Activated CD4-positive, alpha-beta memory T cell treated with anti-CD3 and anti-CD28 coated beads, Interleukin-2, amount 10 ng/mL, durations not matched to agents 7 days and 5 days (primary cell): ENCODE data around the gene DNASE1L3. TPM values are rescaled to one million over a fixed set of nuclear protein-coding genes. Genes with fewer than 3 reads are reported as not detected.
"Not testable (repeated sequence)": the region's sequence is repeated elsewhere in the genome, so short reads cannot be mapped to it uniquely, and the experiment has no call there.

Experiments
- CTCF ChIA-PET: fragments of 350-600 bp; sonication (Branson Sonifier 250); formaldehyde crosslinking; loops from one replicate; lab custom pipeline; 2021; ENCODE audit warnings: antibody characterized with exemption, inconsistent platforms; lab: Charles Lee
- POLR2A ChIA-PET: fragments of 350-600 bp; sonication (Branson Sonifier 250); formaldehyde crosslinking; loops from one replicate; lab custom pipeline; 2021; ENCODE audit warnings: antibody characterized with exemption; lab: Charles Lee
- DNase-seq: peaks from one replicate; pipeline ENCODE4 v3.0.0-alpha.2; 2020
- H3K27ac Mint-ChIP-seq: one replicate; pipeline ENCODE4 v1.8.0; 2021; ENCODE audit warnings: mild to moderate bottlenecking, mixed read lengths
- H3K27me3 Mint-ChIP-seq: one replicate; pipeline ENCODE4 v1.8.0; 2021; ENCODE audit warnings: mixed read lengths
- H3K36me3 Mint-ChIP-seq: one replicate; pipeline ENCODE4 v1.8.0; 2021; ENCODE audit warnings: low read depth, mixed read lengths
- H3K4me1 Mint-ChIP-seq: one replicate; pipeline ENCODE4 v1.8.0; 2021; ENCODE audit warnings: mixed read lengths
- H3K4me3 Mint-ChIP-seq: one replicate; pipeline ENCODE4 v1.8.0; 2021; ENCODE audit warnings: mild to moderate bottlenecking, mixed read lengths
- H3K9me3 Mint-ChIP-seq: one replicate; pipeline ENCODE4 v1.8.0; 2021; ENCODE audit warnings: mixed read lengths
- total RNA-seq, 2 experiments: library from RNA; stranded (reverse); gene quantifications; one replicate each; pipeline ENCODE4 v1.2.3, GENCODE V29; 2021

The DNASE1L3 gene
- total RNA-seq, 2 experiments from 2014 or later: not detected

GRCh38 chr3:58242860-58243259 is 32.1 kb upstream of the DNASE1L3 start:
- H3K9me3 Mint-ChIP-seq, H3K27ac Mint-ChIP-seq, H3K27me3 Mint-ChIP-seq, H3K36me3 Mint-ChIP-seq, POLR2A ChIA-PET, DNase-seq, H3K4me1 Mint-ChIP-seq, H3K4me3 Mint-ChIP-seq: not testable (repeated sequence)
- CTCF ChIA-PET: interaction anchor here (1.7 kb wide), 1 partner anchor 26 kb away, joined by 7 read pairs; no protein-coding TSS in a partner anchor

DNA sequence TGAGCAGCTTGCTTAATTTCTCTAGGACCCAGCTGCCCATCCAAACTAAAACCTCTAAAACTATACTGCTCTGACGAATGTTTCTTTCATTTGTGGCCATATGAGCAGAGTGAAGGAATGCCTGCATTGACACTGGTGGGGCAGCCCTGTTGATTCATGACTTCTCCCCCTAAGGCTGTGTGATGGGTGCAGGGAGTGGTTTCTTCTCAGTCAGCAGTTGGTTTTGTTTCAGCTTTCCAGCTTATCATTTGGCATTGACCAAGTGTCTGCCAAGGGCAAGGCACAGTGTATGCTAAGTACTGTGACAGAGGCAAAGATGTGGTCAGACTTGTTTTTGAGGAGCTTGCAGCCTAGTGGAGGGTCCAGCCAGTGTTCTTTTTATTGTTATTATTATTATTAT is 31.6 kb upstream of the DNASE1L3 start:
- POLR2A ChIA-PET: no interaction called here
- H3K4me3 Mint-ChIP-seq: no peak overlapping the region
- H3K9me3 Mint-ChIP-seq: no peaks in the 10 kb centered on the region
- CTCF ChIA-PET: interaction anchor here (0.8 to 1.7 kb wide), 2 partner anchors 26 to 64 kb away, joined by 3 to 7 read pairs; partner anchors contain the start of gene HTD2
- DNase-seq: no peak
- no peak overlapping the region for H3K27ac Mint-ChIP-seq
- peaks cover 4% of the 10 kb centered on the region for H3K27me3 Mint-ChIP-seq
- H3K36me3 Mint-ChIP-seq: no peaks in the 10 kb centered on the region
- peaks cover 6% of the 10 kb centered on the region for H3K4me1 Mint-ChIP-seq

GRCh38 chr3:58241306-58242044 is 30.7 kb upstream of the DNASE1L3 start:
- Mint-ChIP-seq H3K4me3 (no peak overlapping the region), H3K36me3 (no peaks in the 10 kb centered on the region), H3K9me3 (no peaks in the 10 kb centered on the region), H3K27ac (no peak overlapping the region), H3K27me3 (peaks cover 4% of the 10 kb centered on the region), H3K4me1 (peaks cover 9% of the 10 kb centered on the region)
- DNase-seq: no peak
- CTCF ChIA-PET: interaction anchor here (0.8 to 1.7 kb wide), 2 partner anchors 25 to 65 kb away, joined by 3 to 7 read pairs; partner anchors contain the start of gene HTD2
- POLR2A ChIA-PET: no interaction called here

DNA sequence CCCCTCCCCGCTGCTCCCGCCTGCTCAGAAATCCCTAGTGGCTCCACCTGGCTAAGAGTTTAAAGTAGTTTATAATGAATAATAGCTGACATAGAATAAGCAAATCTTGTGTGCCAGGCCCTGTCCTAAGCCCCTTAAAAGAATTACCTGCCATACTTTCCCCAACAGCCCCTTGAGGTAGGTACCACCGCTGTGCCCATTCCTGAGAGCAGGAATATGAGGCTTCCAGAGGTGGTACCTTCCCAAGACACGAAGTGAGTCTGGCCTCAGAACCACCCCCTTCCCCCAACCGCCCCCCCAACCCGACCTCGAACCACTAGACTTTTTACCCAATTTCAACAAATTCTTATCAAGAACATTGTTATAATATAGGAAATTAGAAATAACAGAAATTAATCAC is 28.1 kb upstream of the DNASE1L3 start:
- H3K4me1 Mint-ChIP-seq: peaks cover 11% of the 10 kb centered on the region
- H3K27me3 Mint-ChIP-seq: peaks cover 14% of the 10 kb centered on the region
- POLR2A ChIA-PET: interaction anchor here (1.0 to 2.5 kb wide), 3 partner anchors 16 to 116 kb away, joined by 3 to 10 read pairs (median 3); partner anchors contain the start of genes HTD2 and RPP14

DNA sequence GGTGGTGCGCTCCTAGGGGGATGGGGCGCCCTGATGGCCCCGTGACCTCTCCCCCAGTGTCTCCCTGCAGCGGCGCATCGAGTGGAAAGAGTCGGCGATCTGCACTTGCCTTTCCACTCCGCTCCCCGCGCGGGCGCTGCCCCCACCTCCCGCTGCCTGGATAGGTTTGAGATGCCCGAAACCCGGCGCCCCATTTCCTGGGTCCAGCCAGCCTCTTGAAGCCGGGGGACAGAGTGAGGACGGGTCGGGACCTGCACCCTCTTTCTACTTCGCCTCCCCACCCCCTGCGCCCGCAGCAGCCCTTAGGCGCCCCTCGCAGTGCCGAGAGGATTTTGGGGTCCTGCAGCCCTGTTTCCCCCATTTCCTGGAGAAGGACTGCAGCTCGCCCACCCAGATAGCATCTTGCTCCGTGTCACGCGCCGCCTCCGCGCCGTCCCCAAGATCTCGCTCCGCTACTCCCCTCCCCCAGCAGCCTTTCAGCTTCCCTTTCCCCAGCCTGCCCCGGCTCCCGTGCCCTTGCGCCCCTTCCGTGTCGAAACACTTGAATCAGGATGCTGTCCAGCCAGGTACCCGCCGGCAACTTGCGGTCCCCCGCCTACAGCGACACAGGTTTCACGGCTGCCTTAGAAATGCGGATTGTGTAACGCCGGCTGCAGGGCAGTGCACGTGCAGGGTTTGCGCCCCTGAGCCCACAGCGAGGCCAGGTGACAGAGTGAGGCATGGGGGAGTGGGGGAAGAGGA is 27.3 kb upstream of the DNASE1L3 start:
- Mint-ChIP-seq H3K27ac (peak overlapping the region; percentile 47), H3K4me1 (peaks cover 11% of the 10 kb centered on the region), H3K36me3 (no peaks in the 10 kb centered on the region), H3K9me3 (no peaks in the 10 kb centered on the region), H3K27me3 (peaks cover 19% of the 10 kb centered on the region), H3K4me3 (peak overlapping the region; percentile 84)
- ChIA-PET CTCF (interaction anchor here (0.6 to 3.0 kb wide), 7 partner anchors 16 to 101 kb away, joined by 3 to 25 read pairs (median 5); partner anchors contain the start of genes HTD2 and RPP14), POLR2A (interaction anchor here (1.0 to 2.5 kb wide), 4 partner anchors 17 to 117 kb away, joined by 3 to 10 read pairs (median 3); partner anchors contain the start of genes HTD2 and RPP14)
- peak; percentile 69 for DNase-seq

More for the DNA sequence above, 28.1 kb upstream of the DNASE1L3 start:
- CTCF ChIA-PET: interaction anchor here (0.8 to 3.0 kb wide), 4 partner anchors 16 to 68 kb away, joined by 3 to 25 read pairs (median 4); partner anchors contain the start of genes HTD2 and RPP14
- Mint-ChIP-seq H3K36me3 (no peaks in the 10 kb centered on the region), H3K9me3 (no peaks in the 10 kb centered on the region), H3K4me3 (peak overlapping the region; percentile 84), H3K27ac (no peak overlapping the region)
- no peak for DNase-seq

DNA sequence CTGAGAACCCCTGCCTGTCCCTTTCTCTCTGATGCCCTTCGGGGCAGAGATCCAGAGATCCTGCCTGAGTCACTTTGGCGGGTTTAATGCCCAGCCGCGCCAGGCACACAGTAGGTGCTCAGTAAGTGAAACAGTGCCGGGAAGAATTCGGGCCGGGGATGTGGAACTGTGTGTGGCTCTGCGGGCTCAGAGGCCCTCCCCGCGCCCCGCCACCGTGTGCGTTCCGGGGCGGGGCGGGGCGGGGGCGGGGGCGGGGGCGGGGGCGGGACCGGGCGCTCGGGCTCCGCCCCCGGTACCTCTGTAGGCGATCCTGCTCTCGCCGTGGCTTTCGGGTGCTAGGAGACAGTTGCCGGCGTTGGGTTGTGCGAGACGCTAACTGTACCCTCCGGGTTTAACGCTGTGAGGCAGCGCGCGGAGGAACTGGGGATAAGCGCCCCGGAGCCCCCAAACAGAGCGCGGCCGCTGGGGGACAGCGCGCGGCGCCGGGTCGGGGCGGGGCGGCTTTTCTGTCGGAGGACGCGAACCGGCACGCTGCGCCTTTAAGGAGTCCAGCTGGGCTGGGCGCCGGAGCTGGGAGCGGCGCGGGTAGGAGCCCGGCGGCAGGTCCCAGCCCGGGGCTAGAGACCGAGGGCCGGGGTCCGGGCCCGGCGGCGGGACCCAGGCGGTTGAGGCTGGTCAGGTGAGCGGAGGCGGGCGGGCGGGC is 26.6 kb upstream of the DNASE1L3 start, which contains the start of gene ABHD6:
Gene ABHD6, plus strand, starts transcription at position 555 of the 703 bp plus-strand sequence. CDS start 18,795 bp downstream, outside the sequence.
- Mint-ChIP-seq H3K4me1 (peaks cover 12% of the 10 kb centered on the region), H3K27ac (peak within 1 kb of the TSS; percentile 72), H3K36me3 (no peaks in the 10 kb centered on the region), H3K4me3 (peak within 1 kb of the TSS; percentile 86), H3K9me3 (no peaks in the 10 kb centered on the region), H3K27me3 (peaks cover 25% of the 10 kb centered on the region)
- DNase-seq: peak; percentile 80
- POLR2A ChIA-PET: interaction anchor here (1.0 to 2.5 kb wide), 3 partner anchors 18 to 69 kb away, joined by 3 to 10 read pairs (median 3); partner anchors contain the start of genes HTD2 and RPP14
- CTCF ChIA-PET: interaction anchor here (0.6 to 3.0 kb wide), 6 partner anchors 20 to 101 kb away, joined by 3 to 25 read pairs (median 4); partner anchors contain the start of genes HTD2 and RPP14

DNA sequence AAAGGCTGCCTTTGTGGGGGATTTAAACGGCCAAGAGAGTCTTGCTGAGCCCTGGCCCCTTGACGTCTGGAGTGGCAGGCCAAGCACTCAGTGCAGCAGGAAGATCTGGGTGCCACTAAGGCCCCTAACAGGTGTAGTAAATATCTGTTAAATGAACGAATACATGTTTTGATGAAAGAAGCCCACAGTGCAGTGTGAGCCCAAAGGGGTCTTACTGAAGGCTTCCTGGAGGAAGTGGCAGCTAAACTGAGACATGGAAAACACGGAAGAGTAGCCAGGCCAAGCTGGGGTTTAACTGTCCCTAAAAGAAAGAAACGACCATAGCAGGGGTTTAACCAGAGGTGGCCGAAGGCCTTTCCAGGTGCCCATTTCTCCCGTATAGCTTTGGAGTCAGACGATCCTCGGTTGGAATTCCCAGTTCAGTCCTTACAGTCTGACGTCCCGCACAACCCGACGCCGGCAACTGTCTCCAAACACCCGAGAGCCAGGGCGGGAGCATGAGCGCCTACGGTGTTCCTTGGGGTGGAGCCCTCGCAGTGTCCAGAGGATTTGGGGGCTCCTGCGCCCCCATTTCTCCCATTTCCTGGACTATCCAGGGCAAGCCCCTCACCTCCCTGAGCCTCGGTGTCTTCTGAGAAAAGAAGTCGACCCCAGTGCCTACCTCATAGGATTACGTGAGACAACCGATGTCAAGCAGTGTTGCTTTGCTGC is 25.9 kb upstream of the DNASE1L3 start:
- no peaks in the 10 kb centered on the region for H3K9me3 Mint-ChIP-seq
- H3K27me3 Mint-ChIP-seq: peaks cover 30% of the 10 kb centered on the region
- H3K4me1 Mint-ChIP-seq: peaks cover 12% of the 10 kb centered on the region
- peak overlapping the region; percentile 86 for H3K4me3 Mint-ChIP-seq
- ChIA-PET POLR2A (no interaction called here), CTCF (interaction anchor here (0.6 to 3.0 kb wide), 3 partner anchors 19 to 70 kb away, joined by 3 to 25 read pairs (median 8); partner anchors contain the start of genes HTD2 and RPP14)
- no peaks in the 10 kb centered on the region for H3K36me3 Mint-ChIP-seq
- DNase-seq: no peak
- H3K27ac Mint-ChIP-seq: peak overlapping the region; percentile 21

- no peaks in the 10 kb centered on the region for H3K36me3 Mint-ChIP-seq
- H3K4me1 Mint-ChIP-seq: peaks cover 12% of the 10 kb centered on the region
- no peak for DNase-seq
- no peak overlapping the region for H3K4me3 Mint-ChIP-seq
- ChIA-PET POLR2A (no interaction called here), CTCF (no interaction called here)
- no peaks in the 10 kb centered on the region for H3K9me3 Mint-ChIP-seq
- no peak overlapping the region for H3K27ac Mint-ChIP-seq
- peaks cover 37% of the 10 kb centered on the region for H3K27me3 Mint-ChIP-seq
Observed at GRCh38 chr3:58235970-58236369, 25.2 kb upstream of the DNASE1L3 start.

- Mint-ChIP-seq H3K4me1 (peaks cover 14% of the 10 kb centered on the region), H3K4me3 (no peak overlapping the region), H3K27me3 (peaks cover 45% of the 10 kb centered on the region), H3K36me3 (no peaks in the 10 kb centered on the region), H3K9me3 (no peaks in the 10 kb centered on the region), H3K27ac (no peak overlapping the region)
- DNase-seq: no peak
- ChIA-PET POLR2A (interaction anchor here (2.2 kb wide), 1 partner anchor 72 kb away, joined by 6 read pairs; the partner anchor contains the start of genes HTD2 and RPP14), CTCF (interaction anchor here (2.2 to 2.4 kb wide), 2 partner anchors 46 to 72 kb away, joined by 5 to 7 read pairs; partner anchors contain the start of genes HTD2 and RPP14)
Observed at GRCh38 chr3:58234516-58234931, 23.8 kb upstream of the DNASE1L3 start.

GRCh38 chr3:58231666-58232065 is 20.9 kb upstream of the DNASE1L3 start:
- no peak overlapping the region for H3K4me3 Mint-ChIP-seq
- CTCF ChIA-PET: interaction anchor here (0.8 to 1.9 kb wide), 4 partner anchors 12 to 44 kb away, joined by 3 to 6 read pairs (median 4); no protein-coding TSS in a partner anchor
- no peak for DNase-seq
- H3K27me3 Mint-ChIP-seq: peaks cover 50% of the 10 kb centered on the region
- H3K9me3 Mint-ChIP-seq: no peaks in the 10 kb centered on the region
- peaks cover 6% of the 10 kb centered on the region for H3K4me1 Mint-ChIP-seq
- POLR2A ChIA-PET: no interaction called here
- no peaks in the 10 kb centered on the region for H3K36me3 Mint-ChIP-seq
- no peak overlapping the region for H3K27ac Mint-ChIP-seq

DNA sequence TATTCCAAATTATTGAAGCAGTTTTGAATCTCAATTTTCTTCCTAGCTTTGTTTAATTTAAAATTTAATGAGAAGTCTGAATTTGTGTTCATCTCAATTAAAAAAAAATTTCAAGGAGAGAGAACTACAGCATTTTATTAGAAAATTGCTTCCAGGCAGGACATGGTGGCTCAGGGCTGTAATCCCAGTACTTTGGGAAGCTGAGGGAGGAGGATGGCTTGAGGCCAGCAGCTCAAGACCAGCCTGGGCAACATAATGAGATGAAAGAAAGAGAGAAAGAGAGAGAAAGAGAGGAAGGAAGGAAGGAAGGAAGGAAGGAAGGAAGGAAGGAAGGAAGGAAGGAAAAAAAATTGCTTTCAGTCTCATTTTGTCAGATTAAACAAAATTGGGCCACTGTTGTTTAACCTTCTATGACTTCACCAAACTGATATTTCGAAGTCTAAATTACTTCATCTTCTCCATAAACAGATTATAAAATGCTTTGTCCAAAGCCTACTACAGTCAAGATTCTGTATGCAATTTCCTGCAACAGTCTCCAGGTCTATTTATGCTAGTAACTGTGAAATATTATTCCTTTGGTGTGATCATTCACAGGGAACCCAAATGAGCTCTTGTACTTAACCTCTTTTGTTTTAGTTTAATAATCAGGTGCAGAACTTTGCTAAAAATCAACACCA is 20.2 kb upstream of the DNASE1L3 start:
- H3K27ac Mint-ChIP-seq: no peak overlapping the region
- no peak for DNase-seq
- H3K9me3 Mint-ChIP-seq: no peaks in the 10 kb centered on the region
- H3K4me3 Mint-ChIP-seq: no peak overlapping the region
- POLR2A ChIA-PET: no interaction called here
- CTCF ChIA-PET: interaction anchor here (0.7 to 1.9 kb wide), 8 partner anchors 12 to 1109 kb away, joined by 3 to 10 read pairs (median 5); partner anchors contain the start of genes HTD2 and RPP14
- H3K36me3 Mint-ChIP-seq: no peaks in the 10 kb centered on the region
- H3K27me3 Mint-ChIP-seq: peaks cover 52% of the 10 kb centered on the region
- peaks cover 3% of the 10 kb centered on the region for H3K4me1 Mint-ChIP-seq
